Activated CD4-positive, alpha-beta T cell treated with anti-CD3 and anti-CD28 coated beads, Interleukin-2, amount 10 ng/mL, durations not matched to agents 7 days and 5 days (primary cell): ENCODE results near the gene CACNA2D3. TPM values are rescaled to one million over a fixed set of nuclear protein-coding genes. Genes with fewer than 3 reads are reported as not detected.

ENCODE experiments used
- total RNA-seq, 2 experiments: library from RNA; stranded (reverse); gene quantifications; one replicate each; pipeline ENCODE4 v1.2.3, GENCODE V29; 2021

The CACNA2D3 gene
- total RNA-seq, 2 experiments from 2014 or later, result not detected

Other genes with a start within 250 kb of the CACNA2D3 start
- 10 to 100 TPM; 35.2 to 39.9 TPM for gene ACTR8, start 240.4 kb upstream of the CACNA2D3 start, total RNA-seq
- 10 to 100 TPM; 39.8 to 48.0 TPM for gene SELENOK, start 230.7 kb upstream of the CACNA2D3 start, total RNA-seq